ENCODE measurements around the gene PSKH1.
A peak's percentile ranks its signal among the peaks of the same experiment; 100 is the strongest.
"Not testable (repeated sequence)": the region's sequence is repeated elsewhere in the genome, so short reads cannot be mapped to it uniquely, and the experiment has no call there.

PSKH1 gene

DNA sequence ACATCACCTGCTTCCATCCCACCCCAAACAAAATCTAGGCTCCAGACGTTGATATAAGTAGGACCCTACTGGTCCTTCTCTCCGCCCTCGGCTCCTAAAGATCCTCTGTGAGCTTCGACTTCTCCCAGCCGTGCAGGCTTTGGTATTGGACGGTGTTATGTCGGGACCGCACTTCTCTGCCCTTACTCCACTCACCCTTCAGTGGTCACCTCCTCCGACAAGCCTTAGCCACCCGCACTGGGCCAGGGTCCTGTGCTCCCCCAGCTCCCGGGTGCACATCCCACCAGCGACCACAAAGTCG, 42.0 kb downstream of the PSKH1 start:
- no peak for TF ChIP-seq CTCF (conservative IDR thresholded peaks at IDR 0.05; ENCODE audit: low read length)
- no peak for DNase-seq (ENCODE audit: low read depth)
- H3K4me3 ChIP-seq (ENCODE audit: low read length) = peak overlapping the region; percentile 98

DNA sequence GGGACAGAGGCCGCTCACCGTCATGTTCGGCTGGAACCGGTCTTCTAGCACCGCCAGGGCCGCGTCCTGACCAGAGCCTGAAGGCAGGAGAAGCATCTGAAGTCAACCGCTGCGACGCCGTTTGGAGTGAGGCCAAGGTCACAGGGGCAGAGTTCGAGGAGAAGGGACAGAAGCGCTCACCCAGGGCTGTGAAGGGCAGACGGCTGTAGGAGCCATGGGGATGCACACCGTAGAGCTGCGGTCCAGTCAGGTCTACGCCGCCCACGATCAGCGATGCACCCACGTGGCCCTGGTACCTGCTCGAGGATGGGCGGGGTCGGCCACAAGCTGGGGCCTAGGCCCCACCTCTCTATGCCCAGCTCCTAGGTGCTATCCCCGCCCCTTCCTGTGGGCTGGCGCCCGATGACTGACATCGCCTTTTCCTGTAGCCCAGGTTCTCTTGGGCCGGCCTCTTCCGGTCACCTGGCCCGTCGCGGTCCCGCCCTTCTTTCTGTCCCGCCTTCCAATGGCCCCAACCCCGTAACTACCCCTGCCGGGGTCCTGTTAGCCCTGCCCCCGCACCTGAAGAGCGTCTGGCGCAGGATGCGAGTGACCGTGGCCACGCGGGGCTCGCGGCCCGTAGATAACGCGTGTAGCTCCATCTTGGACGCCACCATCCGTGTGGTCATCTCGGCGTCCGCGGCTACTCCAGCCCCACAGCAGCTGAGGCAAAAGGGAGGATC, 42.5 kb downstream of the PSKH1 start:
- H3K4me3 ChIP-seq (ENCODE audit: low read length) = peak overlapping the region; percentile 98
- no peak for TF ChIP-seq CTCF (conservative IDR thresholded peaks at IDR 0.05; ENCODE audit: low read length)
- peak; percentile 86 for DNase-seq (ENCODE audit: low read depth)

DNA sequence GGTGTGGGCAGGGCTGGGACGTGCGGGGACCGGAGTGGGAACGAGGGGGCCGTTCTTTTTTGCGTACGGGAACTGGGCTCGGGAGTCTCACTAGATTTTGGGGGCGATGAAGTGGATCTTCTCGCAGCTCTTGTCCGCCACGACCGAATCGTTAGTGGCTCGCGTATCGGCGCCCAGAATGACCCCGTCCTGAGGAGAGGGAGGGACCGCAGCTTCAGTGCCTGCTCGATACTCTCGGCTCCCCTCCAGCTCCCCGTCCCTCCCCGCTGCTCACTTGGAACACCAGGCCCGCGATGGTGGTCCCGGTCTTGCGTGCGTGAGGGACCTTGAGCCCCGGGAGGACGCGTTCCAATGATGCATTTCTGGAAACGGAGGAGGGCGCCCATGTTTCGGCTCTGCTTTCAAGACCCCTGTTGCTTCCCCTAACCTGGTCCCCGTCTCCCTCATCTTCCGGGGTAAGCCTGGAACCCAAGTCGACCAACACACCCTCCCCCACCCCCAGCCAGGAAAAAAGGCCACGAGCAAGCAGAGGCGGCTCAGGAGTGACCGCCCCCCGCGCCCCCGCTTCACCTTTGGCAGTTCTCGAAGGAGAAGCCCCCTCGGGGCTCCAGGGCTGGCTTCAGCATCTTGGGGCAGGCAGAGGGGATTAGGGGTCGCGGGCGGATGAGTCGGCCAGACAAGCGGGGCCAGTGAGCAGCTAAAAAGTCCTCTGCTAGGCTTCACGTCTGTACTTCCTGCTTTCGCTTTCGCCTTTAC, 43.2 kb downstream of the PSKH1 start, which contains the start of gene PSMB10:
TSS of gene PSMB10 (minus strand) at position 727 of the 756 bp plus-strand sequence. CDS start at position 626, 101 bp downstream.
- no peak for TF ChIP-seq CTCF (conservative IDR thresholded peaks at IDR 0.05; ENCODE audit: low read length)
- H3K4me3 ChIP-seq (ENCODE audit: low read length) = peak within 1 kb of the TSS; percentile 98
- DNase-seq (ENCODE audit: low read depth) = peak; percentile 65

- peak overlapping the region; percentile 98 for H3K4me3 ChIP-seq (ENCODE audit: low read length)
- no peak for TF ChIP-seq CTCF (conservative IDR thresholded peaks at IDR 0.05; ENCODE audit: low read length)
- no peak for DNase-seq (ENCODE audit: low read depth)
Observed at GRCh38 chr16:67936880-67937605, 44.0 kb downstream of the PSKH1 start.

- not testable (repeated sequence) for DNase-seq (ENCODE audit: low read depth); H3K4me3 ChIP-seq (ENCODE audit: low read length)
Observed at GRCh38 chr16:67937713-67938112, 44.7 kb downstream of the PSKH1 start.

DNA sequence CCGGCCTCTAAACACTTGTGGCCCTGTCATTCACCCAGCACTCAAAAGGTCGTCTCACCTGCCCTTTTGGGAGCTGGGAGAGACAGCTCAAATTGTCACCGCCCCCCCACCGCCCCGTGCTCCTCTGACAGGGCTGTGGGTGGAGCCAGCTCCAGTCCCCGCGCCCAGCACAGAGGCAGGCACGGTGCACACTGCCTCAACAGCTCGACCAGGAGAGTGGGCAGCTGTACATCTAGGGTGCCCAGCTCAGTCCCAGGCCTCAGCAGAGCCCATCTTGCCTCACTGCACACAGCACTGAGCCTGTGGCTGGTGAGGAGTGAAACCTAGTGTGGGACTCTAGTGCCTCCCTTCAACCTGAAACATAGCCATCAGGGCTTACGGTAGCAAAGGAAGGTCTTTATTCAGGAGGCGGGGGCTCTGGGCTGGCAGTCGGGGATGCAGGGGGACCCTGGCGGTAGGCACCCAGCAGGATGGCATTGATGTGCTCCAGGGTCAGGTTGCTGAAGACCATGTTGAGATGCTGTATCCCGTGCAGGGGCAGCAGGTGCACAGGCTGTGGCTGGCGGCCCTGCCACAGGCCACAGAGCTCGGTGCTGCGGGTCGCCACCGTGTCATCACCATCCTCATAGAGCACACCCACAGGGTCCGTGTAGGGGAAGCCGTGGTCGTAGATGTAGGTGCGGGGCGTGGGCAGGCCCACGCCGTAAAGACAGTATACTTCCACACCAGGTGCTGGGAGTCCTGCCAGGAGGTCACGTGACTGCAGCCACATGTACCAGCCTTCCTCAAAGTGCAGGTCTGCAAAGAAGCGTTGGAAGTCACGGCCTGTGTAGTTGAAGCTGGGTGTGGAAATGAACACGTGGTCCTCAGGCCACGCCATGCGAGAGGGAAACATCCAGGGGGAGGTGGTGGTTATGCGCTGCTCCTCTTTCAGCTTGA, 46.7 kb downstream of the PSKH1 start:
- DNase-seq (ENCODE audit: low read depth) = no peak
- TF ChIP-seq CTCF (conservative IDR thresholded peaks at IDR 0.05; ENCODE audit: low read length) = no peak
- no peak overlapping the region for H3K4me3 ChIP-seq (ENCODE audit: low read length)

Measured in AG10803 (cell line).